Neuron (in vitro differentiated cells): ENCODE measurements around the gene DHRS4L2.
"Not testable (repeated sequence)": the region's sequence is repeated elsewhere in the genome, so short reads cannot be mapped to it uniquely, and the experiment has no call there.

Experiments used
- H2AFZ ChIP-seq: one replicate; pipeline ENCODE4 v1.6.1; 2013; ENCODE audit warnings: low read depth, mild to moderate bottlenecking, inconsistent platforms, low read length, moderate library complexity
- H3K27me3 ChIP-seq: one replicate; pipeline ENCODE4 v1.6.1; 2013; ENCODE audit warnings: low read length; ENCODE audit not compliant: insufficient read depth
- H3K36me3 ChIP-seq: one replicate; pipeline ENCODE4 v1.6.1; 2013; ENCODE audit warnings: low read length; ENCODE audit not compliant: insufficient read depth
- H3K4me1 ChIP-seq: one replicate; pipeline ENCODE4 v1.6.1; 2013; ENCODE audit warnings: low read length; ENCODE audit not compliant: insufficient read depth
- H3K4me3 ChIP-seq: 2 replicates; pipeline ENCODE4 v1.5.1; 2013; ENCODE audit warnings: mild to moderate bottlenecking, low read length, moderate library complexity
- H3K9me3 ChIP-seq: one replicate; pipeline ENCODE4 v1.6.1; 2013; ENCODE audit warnings: low read length

Gene DHRS4L2

GRCh38 chr14:23988223-23988606, 514 bp upstream of the DHRS4L2 start:
- not testable (repeated sequence) for H2AFZ ChIP-seq, H3K36me3 ChIP-seq, H3K4me3 ChIP-seq, H3K4me1 ChIP-seq, H3K27me3 ChIP-seq, H3K9me3 ChIP-seq

GRCh38 chr14:23989734-23990445, 1.2 kb downstream of the DHRS4L2 start:
- H3K9me3 ChIP-seq, result not testable (repeated sequence)

GRCh38 chr14:23990961-23991360, 2.2 kb downstream of the DHRS4L2 start:
- H3K27me3 ChIP-seq, H3K9me3 ChIP-seq, H3K4me1 ChIP-seq, H2AFZ ChIP-seq, H3K4me3 ChIP-seq, H3K36me3 ChIP-seq: not testable (repeated sequence)

More at GRCh38 chr14:23989734-23990445, 1.2 kb downstream of the DHRS4L2 start:
- H2AFZ ChIP-seq, H3K36me3 ChIP-seq, H3K4me1 ChIP-seq, H3K4me3 ChIP-seq, H3K27me3 ChIP-seq: not testable (repeated sequence)

GRCh38 chr14:23993042-23993441, 4.3 kb downstream of the DHRS4L2 start:
- H3K27me3 ChIP-seq, H3K4me1 ChIP-seq, H3K9me3 ChIP-seq, H3K36me3 ChIP-seq, H2AFZ ChIP-seq, H3K4me3 ChIP-seq: not testable (repeated sequence)

- H3K36me3 ChIP-seq, H3K4me3 ChIP-seq, H2AFZ ChIP-seq, H3K9me3 ChIP-seq, H3K4me1 ChIP-seq, H3K27me3 ChIP-seq: not testable (repeated sequence)
Measured at GRCh38 chr14:23996009-23996408, 7.3 kb downstream of the DHRS4L2 start.

- H3K27me3 ChIP-seq, H2AFZ ChIP-seq, H3K9me3 ChIP-seq, H3K4me3 ChIP-seq, H3K4me1 ChIP-seq, H3K36me3 ChIP-seq: not testable (repeated sequence)
Measured at GRCh38 chr14:23996825-23997224, 8.1 kb downstream of the DHRS4L2 start.

GRCh38 chr14:23999640-24000039, 10.9 kb downstream of the DHRS4L2 start:
- not testable (repeated sequence) for H3K4me1 ChIP-seq, H3K27me3 ChIP-seq, H3K9me3 ChIP-seq, H3K36me3 ChIP-seq, H2AFZ ChIP-seq, H3K4me3 ChIP-seq

- not testable (repeated sequence) for H3K4me3 ChIP-seq, H3K27me3 ChIP-seq, H2AFZ ChIP-seq, H3K9me3 ChIP-seq, H3K4me1 ChIP-seq, H3K36me3 ChIP-seq
Measured at GRCh38 chr14:24001078-24001477, 12.3 kb downstream of the DHRS4L2 start.

- not testable (repeated sequence) for H3K4me1 ChIP-seq, H3K27me3 ChIP-seq, H3K9me3 ChIP-seq, H3K4me3 ChIP-seq, H3K36me3 ChIP-seq, H2AFZ ChIP-seq
Measured at GRCh38 chr14:24001679-24002078, 12.9 kb downstream of the DHRS4L2 start.

- not testable (repeated sequence) for H3K27me3 ChIP-seq, H3K36me3 ChIP-seq, H3K4me1 ChIP-seq, H3K4me3 ChIP-seq, H2AFZ ChIP-seq, H3K9me3 ChIP-seq
Measured at GRCh38 chr14:24006471-24006816, 17.7 kb downstream of the DHRS4L2 start.

GRCh38 chr14:24006817-24007652, 18.3 kb downstream of the DHRS4L2 start:
- H3K27me3 ChIP-seq, H3K4me3 ChIP-seq, H3K36me3 ChIP-seq, H3K4me1 ChIP-seq, H2AFZ ChIP-seq, H3K9me3 ChIP-seq: not testable (repeated sequence)

- Histone ChIP-seq H3K4me3 (no peak overlapping the region), H3K4me1 (no peaks in the 10 kb centered on the region), H3K9me3 (no peaks in the 10 kb centered on the region), H2AFZ (no peak overlapping the region), H3K36me3 (no peaks in the 10 kb centered on the region), H3K27me3 (peaks cover 8% of the 10 kb centered on the region)
Measured at GRCh38 chr14:24011051-24011450, 22.3 kb downstream of the DHRS4L2 start.

- H3K4me1 ChIP-seq, H3K27me3 ChIP-seq, H2AFZ ChIP-seq, H3K4me3 ChIP-seq, H3K9me3 ChIP-seq, H3K36me3 ChIP-seq: not testable (repeated sequence)
Measured at GRCh38 chr14:24012726-24013273, 24.1 kb downstream of the DHRS4L2 start.
